Activated naive CD8-positive, alpha-beta T cell (primary cell): ENCODE data around the gene STAMBPL1.

Source experiments
- H3K27ac Mint-ChIP-seq: one replicate; pipeline ENCODE4 v1.8.0; 2021; ENCODE audit warnings: mixed read lengths
- H3K27me3 Mint-ChIP-seq: one replicate; pipeline ENCODE4 v1.8.0; 2021; ENCODE audit warnings: mixed read lengths
- H3K36me3 Mint-ChIP-seq: one replicate; pipeline ENCODE4 v1.8.0; 2021; ENCODE audit warnings: mixed read lengths
- H3K4me1 Mint-ChIP-seq: one replicate; pipeline ENCODE4 v1.8.0; 2021; ENCODE audit warnings: low read depth, mixed read lengths
- H3K4me3 Mint-ChIP-seq: one replicate; pipeline ENCODE4 v1.8.0; 2021; ENCODE audit warnings: mild to moderate bottlenecking, mixed read lengths
- H3K9me3 Mint-ChIP-seq: one replicate; pipeline ENCODE4 v1.8.0; 2021; ENCODE audit warnings: low read depth, mixed read lengths

Gene STAMBPL1

DNA sequence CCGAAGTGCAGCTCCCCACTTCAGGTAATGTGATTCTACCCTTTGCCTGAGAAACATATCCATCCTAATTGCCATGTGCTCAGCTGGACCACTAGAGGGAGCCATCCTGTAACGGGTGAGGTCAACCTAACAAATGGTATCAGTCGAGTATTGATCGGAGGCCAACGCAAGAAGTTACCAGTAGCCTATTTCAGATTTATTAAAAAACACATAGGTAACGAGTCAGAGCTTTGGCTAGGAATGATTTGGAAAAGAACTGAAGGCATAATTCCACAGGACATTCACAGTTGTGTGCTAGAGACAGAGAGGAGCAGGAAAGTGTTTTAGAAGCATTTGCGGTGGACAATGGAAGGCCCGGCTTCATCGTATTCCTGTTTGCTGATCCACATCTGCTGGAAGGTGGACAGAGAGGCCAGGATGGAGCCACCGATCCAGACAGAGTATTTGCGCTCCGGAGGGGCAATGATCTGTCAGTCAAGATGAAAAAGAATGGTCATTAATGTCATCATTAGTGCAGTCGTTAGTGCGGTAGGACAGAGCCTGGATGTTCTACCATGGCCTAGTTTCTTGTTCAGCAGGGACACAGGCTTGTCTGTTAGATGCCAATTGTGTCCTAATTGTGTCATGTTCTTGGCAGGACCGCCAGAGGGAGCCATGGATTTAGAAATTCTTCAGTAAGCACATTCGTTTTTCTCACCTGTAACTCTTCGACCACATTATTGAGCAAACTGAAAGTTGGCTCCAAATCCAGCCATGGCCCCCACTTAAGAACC is 55.0 kb downstream of the STAMBPL1 start:
- peak overlapping the region; percentile 57 for H3K4me3 Mint-ChIP-seq
- peak overlapping the region; percentile 25 for H3K27ac Mint-ChIP-seq
- H3K4me1 Mint-ChIP-seq, result peaks cover 19% of the 10 kb centered on the region
- peaks cover 9% of the 10 kb centered on the region for H3K36me3 Mint-ChIP-seq
- H3K9me3 Mint-ChIP-seq, result no peaks in the 10 kb centered on the region
- H3K27me3 Mint-ChIP-seq, result no peaks in the 10 kb centered on the region

DNA sequence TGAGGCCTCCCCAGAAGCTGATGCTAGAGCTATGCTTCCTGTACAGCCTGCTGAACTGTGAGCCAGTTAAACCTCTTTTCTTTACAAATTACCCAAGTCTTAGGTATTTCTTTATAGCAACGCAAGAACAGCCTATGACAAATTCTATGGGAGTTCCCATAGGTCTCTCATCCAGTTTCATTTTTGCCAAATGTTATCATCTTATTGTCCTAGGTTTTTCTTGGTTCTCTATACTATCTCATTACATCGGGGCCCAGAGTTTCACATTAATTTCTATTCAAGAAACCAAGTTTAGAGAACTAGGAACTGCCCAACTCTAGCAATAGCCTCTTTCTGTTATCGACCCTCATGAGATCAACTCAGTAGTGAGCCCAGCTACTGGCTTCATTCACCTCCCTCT is 56.6 kb downstream of the STAMBPL1 start:
- Mint-ChIP-seq H3K4me1 (peaks cover 17% of the 10 kb centered on the region), H3K27me3 (no peaks in the 10 kb centered on the region), H3K27ac (no peak overlapping the region), H3K9me3 (no peaks in the 10 kb centered on the region), H3K36me3 (peaks cover 8% of the 10 kb centered on the region), H3K4me3 (no peak overlapping the region)

DNA sequence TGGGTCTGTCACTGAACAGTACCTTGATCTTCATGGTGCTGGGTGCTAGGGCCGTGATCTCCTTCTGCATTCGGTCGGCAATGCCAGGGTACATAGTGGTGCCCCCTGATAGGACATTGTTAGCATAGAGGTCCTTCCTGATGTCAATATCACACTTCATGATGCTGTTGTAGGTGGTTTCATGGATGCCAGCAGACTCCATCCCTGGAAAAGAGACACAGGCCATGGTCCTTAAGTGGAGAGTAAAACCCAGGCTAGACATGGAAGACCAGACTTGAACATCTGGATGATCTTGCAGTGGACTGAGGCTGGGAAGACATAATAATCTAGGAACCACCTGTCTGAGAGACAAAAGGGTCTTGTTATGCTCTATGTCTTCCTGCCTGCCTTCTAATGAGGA is 58.0 kb downstream of the STAMBPL1 start:
- Mint-ChIP-seq H3K27ac (no peak overlapping the region), H3K9me3 (no peaks in the 10 kb centered on the region), H3K27me3 (no peaks in the 10 kb centered on the region), H3K4me3 (no peak overlapping the region), H3K36me3 (peaks cover 8% of the 10 kb centered on the region), H3K4me1 (peaks cover 12% of the 10 kb centered on the region)

DNA sequence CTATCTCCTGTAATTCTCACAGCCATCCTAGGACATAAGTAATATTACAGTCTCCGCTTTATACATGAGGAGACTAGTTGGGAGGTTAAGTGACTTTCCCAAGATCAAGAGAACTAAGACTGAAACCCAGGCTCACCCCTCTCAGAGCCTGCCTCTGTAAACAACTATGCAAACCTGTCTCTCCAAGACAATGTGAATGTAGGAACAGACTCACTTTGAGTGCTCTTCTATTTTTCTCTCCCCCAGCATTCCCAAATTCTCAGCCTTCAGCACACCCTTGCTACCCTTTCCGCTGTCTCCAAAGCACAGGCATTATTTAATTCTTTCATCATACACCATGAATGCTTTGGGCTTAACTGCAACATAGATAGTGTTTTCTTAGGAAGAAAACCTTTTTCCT is 58.9 kb downstream of the STAMBPL1 start:
- Mint-ChIP-seq H3K9me3 (no peaks in the 10 kb centered on the region), H3K27me3 (no peaks in the 10 kb centered on the region), H3K36me3 (peaks cover 8% of the 10 kb centered on the region), H3K4me1 (peaks cover 12% of the 10 kb centered on the region), H3K4me3 (no peak overlapping the region), H3K27ac (no peak overlapping the region)

DNA sequence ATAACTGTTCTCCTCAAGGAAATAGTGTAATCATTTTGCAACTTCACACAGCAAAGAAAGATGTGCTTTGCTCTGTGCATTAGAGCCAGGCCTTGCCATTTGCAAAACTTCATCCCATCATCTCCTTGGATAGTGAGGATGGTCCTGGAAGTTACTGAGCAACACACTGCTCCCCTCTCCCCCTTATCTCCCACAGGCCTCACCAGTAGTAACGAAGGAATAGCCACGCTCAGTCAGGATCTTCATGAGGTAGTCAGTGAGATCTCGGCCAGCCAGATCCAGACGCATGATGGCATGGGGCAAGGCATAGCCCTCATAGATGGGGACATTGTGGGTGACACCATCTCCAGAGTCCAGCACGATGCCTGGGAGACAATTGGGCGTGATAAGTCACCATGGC is 61.0 kb downstream of the STAMBPL1 start:
- no peaks in the 10 kb centered on the region for H3K9me3 Mint-ChIP-seq
- peaks cover 10% of the 10 kb centered on the region for H3K4me1 Mint-ChIP-seq
- no peak overlapping the region for H3K4me3 Mint-ChIP-seq
- peaks cover 8% of the 10 kb centered on the region for H3K36me3 Mint-ChIP-seq
- no peaks in the 10 kb centered on the region for H3K27me3 Mint-ChIP-seq
- H3K27ac Mint-ChIP-seq, result no peak overlapping the region

DNA sequence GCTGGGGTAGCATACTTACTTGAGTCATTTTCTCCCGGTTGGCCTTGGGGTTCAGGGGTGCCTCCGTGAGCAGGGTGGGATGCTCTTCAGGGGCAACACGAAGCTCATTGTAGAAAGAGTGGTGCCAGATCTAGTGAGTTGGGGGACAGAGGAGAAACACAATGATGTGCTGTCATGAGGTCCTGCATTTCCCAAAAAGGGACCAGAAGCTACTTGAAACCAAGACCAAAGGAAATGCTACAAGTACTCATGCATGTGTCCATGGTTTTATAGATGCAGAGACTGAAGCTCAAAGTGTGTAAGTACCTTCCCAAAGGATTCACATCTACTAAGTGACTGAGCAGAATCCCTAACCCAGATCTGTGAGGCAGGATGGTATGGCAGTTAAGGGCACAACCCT is 63.7 kb downstream of the STAMBPL1 start:
- Mint-ChIP-seq H3K27ac (no peak overlapping the region), H3K36me3 (peaks cover 7% of the 10 kb centered on the region), H3K4me1 (peaks cover 11% of the 10 kb centered on the region), H3K9me3 (no peaks in the 10 kb centered on the region), H3K27me3 (no peaks in the 10 kb centered on the region), H3K4me3 (no peak overlapping the region)

DNA sequence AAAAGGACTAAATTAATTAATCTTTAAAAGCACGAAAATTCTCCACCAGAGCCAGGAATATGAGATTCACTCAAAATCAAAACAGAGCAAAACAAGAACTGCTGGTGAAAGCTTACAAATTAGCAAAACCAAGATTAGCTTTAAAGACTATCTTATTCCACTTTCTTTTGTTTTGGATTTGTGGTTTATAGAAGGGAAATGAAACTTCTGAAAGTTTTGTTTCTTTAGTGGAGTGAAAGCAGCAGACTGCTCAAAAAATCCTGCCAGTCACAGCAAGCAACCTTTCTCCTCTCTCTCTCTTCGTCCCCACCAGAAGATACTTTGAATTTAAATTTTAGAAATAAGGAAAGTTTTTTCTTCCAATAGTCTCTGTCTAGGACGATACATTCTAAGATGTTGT is 64.8 kb downstream of the STAMBPL1 start:
- no peak overlapping the region for H3K4me3 Mint-ChIP-seq
- peaks cover 9% of the 10 kb centered on the region for H3K36me3 Mint-ChIP-seq
- H3K27me3 Mint-ChIP-seq, result no peaks in the 10 kb centered on the region
- H3K9me3 Mint-ChIP-seq, result no peaks in the 10 kb centered on the region
- no peak overlapping the region for H3K27ac Mint-ChIP-seq
- peaks cover 11% of the 10 kb centered on the region for H3K4me1 Mint-ChIP-seq

DNA sequence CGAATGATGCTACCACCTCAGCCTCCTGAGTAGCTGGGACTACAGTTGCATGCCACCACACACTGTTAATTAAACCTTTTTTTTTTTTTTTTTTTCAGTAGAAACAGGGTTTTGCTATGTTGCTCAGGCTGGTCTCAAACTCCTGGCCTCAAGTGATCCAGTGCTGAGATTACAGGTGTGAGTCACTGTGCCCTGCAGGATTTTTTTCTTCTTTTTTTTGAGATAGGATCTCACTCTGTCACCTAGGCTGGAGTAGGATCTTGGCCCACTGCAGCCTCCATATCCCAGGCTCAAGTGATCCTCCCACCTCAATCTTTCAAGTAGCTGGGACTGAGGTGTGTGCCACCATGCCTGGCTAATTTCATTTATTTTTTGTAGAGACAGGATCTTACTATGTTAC is 66.2 kb downstream of the STAMBPL1 start:
- Mint-ChIP-seq H3K4me3 (no peak overlapping the region), H3K36me3 (peaks cover 10% of the 10 kb centered on the region), H3K4me1 (peaks cover 11% of the 10 kb centered on the region), H3K27me3 (no peaks in the 10 kb centered on the region), H3K27ac (no peak overlapping the region), H3K9me3 (no peaks in the 10 kb centered on the region)

DNA sequence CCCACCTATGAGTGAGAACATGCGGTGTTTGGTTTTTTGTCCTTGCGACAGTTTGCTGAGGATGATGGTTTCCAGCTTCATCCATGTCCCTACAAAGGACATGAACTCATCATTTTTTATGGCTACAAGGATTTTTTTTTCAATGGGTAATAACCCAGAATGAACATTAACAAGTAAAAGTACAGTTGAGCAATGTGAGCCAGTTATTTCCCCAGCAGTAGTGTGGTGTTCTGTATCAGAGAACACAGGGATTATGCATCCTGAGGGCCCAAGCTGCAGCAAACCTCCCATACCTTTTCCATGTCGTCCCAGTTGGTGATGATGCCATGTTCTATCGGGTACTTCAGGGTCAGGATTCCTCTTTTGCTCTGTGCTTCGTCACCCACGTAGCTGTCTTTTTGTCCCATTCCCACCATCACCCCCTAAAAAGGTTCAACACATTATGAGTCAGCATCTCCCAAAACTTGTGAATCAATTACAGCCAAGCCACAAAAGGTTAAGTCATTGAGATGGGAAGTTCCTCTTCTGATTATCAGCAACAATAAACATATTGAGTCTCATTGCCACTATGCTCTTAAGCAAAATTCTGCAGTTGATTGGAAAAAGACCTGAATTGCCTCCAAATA is 67.0 kb downstream of the STAMBPL1 start:
- H3K4me1 Mint-ChIP-seq, result peaks cover 11% of the 10 kb centered on the region
- no peaks in the 10 kb centered on the region for H3K9me3 Mint-ChIP-seq
- peaks cover 10% of the 10 kb centered on the region for H3K36me3 Mint-ChIP-seq
- no peaks in the 10 kb centered on the region for H3K27me3 Mint-ChIP-seq
- H3K4me3 Mint-ChIP-seq, result no peak overlapping the region
- H3K27ac Mint-ChIP-seq, result no peak overlapping the region

DNA sequence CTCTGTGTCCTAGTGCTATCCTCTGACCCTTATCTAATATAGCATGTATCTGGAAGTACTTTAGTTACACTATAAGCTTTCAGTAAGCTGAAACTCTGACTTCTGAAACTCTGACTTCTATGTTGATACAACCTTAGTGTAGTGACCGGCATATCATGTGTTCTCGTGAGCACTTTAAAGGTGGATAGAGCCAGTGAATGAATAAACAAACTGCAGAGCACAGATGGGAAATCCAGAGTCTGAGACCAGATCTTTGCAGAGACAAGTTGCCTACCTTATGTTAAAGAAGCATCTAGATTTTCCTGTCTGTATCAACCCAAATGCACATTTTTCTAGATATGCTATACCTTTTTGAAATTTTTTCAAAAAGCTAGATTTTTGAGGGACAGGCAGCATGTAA is 69.0 kb downstream of the STAMBPL1 start:
- H3K27ac Mint-ChIP-seq, result no peak overlapping the region
- H3K9me3 Mint-ChIP-seq, result no peaks in the 10 kb centered on the region
- H3K36me3 Mint-ChIP-seq, result peaks cover 14% of the 10 kb centered on the region
- H3K4me1 Mint-ChIP-seq, result peaks cover 11% of the 10 kb centered on the region
- no peaks in the 10 kb centered on the region for H3K27me3 Mint-ChIP-seq
- no peak overlapping the region for H3K4me3 Mint-ChIP-seq

DNA sequence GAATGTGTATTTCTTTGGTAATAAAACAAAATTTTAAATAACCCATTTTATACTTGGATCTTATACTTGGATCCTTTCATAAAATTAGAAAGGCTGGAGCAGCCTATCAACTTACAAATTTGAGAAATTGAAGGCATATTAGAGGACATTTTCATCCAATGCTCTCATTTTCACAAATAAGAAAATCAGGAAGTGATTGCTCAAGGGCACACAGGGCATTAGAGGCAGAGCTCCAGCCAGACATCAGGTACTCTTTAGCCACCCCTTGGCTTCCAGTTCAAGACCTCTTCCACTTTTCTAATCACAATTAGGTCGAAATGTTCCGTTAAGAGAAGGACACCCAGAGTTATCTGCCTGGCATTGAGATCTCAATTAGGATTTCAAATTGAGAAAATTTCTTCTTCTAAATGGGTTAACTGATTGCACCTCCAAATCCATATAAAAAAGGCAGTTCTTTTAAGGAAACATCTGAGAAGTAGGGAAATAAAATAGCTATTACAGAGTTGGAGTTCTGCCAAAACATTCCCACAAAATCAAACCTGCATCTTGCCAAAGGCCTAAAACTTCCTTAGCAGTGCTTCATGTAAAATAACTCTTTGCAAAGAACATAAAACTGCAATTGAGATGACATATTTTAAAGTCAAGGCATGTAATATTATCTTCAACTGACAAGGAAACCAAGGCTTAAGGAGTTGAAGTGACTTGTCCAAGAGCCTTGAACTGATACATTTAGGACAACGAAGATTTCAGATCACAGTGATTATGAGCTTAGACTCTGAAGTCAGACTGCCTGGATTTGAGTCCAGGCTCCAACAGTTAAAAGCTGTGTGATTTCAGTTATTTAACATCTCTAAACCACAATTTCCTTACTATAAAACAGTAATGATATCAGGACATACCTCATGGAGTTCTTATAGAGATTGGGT is 70.1 kb downstream of the STAMBPL1 start:
- no peaks in the 10 kb centered on the region for H3K27me3 Mint-ChIP-seq
- H3K9me3 Mint-ChIP-seq, result no peaks in the 10 kb centered on the region
- H3K36me3 Mint-ChIP-seq, result peaks cover 18% of the 10 kb centered on the region
- no peak overlapping the region for H3K4me3 Mint-ChIP-seq
- peaks cover 5% of the 10 kb centered on the region for H3K4me1 Mint-ChIP-seq
- no peak overlapping the region for H3K27ac Mint-ChIP-seq

DNA sequence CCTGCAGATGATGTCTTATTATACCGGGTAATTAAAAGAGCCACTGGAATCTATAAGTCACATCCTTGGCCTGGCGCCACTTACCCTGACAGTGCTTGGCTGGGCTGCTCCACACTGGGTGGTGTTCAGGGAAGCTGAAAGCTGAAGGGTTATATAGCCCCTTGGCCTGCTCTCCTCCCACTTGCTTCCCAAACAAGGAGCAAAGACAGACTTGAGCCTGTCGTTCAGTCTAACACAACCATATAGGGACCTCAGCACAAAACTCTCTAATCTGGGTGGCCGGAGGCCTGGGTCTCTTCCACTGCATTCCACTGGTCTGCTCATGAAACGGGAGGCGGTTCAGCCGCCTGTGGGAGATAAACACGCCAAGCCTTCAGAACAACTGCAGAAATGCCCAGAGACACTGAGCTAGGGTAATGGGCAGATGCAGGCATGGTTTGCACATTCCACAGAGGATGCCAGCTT is 72.6 kb downstream of the STAMBPL1 start, which contains the start of gene ACTA2:
Gene ACTA2, minus strand, starts transcription at position 127 of the 465 bp plus-strand sequence. CDS start 3,843 bp downstream, outside the sequence.
- no peak within 1 kb of the TSS for H3K4me3 Mint-ChIP-seq
- peaks cover 11% of the 10 kb centered on the region for H3K36me3 Mint-ChIP-seq
- no peak within 1 kb of the TSS for H3K27ac Mint-ChIP-seq
- H3K27me3 Mint-ChIP-seq, result no peaks in the 10 kb centered on the region
- no peaks in the 10 kb centered on the region for H3K4me1 Mint-ChIP-seq
- H3K9me3 Mint-ChIP-seq, result no peaks in the 10 kb centered on the region

DNA sequence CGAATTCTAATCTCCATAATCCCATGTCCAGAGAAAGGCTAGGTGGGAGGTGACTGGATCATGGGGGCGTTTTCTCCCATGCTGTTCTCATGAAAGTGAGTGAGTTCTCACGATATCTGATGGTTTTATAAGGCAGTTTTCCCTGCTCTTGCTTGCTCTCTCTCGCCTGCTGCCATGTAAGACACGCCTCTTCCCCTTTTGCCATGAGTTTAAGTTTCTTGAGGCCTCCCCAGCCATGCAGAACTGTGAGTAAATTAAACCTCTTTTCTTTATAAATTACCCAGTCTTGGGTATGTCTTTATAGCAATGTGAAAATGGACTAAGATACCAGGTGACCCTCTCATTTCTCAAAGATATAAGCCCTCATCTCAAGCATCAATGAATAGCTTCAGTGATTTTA is 73.6 kb downstream of the STAMBPL1 start:
- H3K27me3 Mint-ChIP-seq, result no peaks in the 10 kb centered on the region
- no peaks in the 10 kb centered on the region for H3K4me1 Mint-ChIP-seq
- no peaks in the 10 kb centered on the region for H3K9me3 Mint-ChIP-seq
- peaks cover 11% of the 10 kb centered on the region for H3K36me3 Mint-ChIP-seq
- H3K4me3 Mint-ChIP-seq, result no peak overlapping the region
- no peak overlapping the region for H3K27ac Mint-ChIP-seq

DNA sequence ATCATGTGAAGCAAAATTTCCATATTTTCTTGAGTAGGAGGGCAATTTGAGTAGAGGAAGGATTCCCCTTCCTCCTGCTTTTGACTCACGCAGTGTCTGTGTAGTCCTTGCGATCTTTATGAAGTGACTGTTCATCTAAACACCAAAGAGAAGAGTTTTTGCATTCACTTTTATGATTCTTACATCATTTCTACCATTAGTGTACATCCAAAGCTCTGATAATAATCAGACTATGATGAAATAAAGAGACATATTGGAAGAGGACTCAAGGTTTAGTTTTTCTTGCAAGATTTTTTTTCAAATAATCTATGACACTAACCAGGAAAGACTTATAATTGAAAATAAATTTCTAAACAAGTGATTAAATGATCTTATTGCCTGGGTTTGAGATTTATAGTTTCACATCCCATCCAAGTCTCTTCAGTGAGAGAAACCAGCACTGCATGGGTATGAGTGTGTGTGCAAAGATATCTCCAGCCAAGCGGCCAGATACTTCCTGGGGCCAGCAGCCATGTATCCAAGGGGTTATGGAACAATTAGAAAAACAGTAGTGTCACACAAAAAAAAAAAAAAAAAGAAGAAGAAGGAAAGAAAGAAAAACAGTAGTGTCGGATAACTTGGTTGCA is 74.5 kb downstream of the STAMBPL1 start:
- Mint-ChIP-seq H3K4me1 (no peaks in the 10 kb centered on the region), H3K27me3 (no peaks in the 10 kb centered on the region), H3K27ac (no peak overlapping the region), H3K4me3 (no peak overlapping the region), H3K36me3 (peaks cover 9% of the 10 kb centered on the region), H3K9me3 (no peaks in the 10 kb centered on the region)
